NOMO-1 treated with dmso at 0.1 percent for 144 hours (cell line): ENCODE results near the gene LRRC4B.

Experiments
- DNase-seq: peaks from one replicate; lab custom pipeline; 2025; ENCODE audit not compliant: unreplicated experiment; lab: John Stamatoyannopoulos, UW

LRRC4B gene

GRCh38 chr19:50467566-50467965, 100.7 kb downstream of the LRRC4B start:
- no peak for DNase-seq
